H1 (cell line): Measurements from ENCODE around the gene PKIB. TPM values are rescaled to one million over a fixed set of nuclear protein-coding genes. Genes with fewer than 3 reads are reported as not detected.

Experiments
- CTCF ChIA-PET: fragments of 300-600 bp; sonication (Branson Sonifier 250); formaldehyde crosslinking; loops from one replicate; lab custom pipeline; 2021; ENCODE audit not compliant: partially characterized antibody; lab: Charles Lee
- POLR2A ChIA-PET: fragments of 300-600 bp; sonication (Branson Sonifier 250); formaldehyde crosslinking; loops from one replicate; lab custom pipeline; 2021; ENCODE audit warnings: inconsistent platforms; ENCODE audit not compliant: partially characterized antibody; lab: Charles Lee
- DNase-seq, 2 experiments: peaks; one replicate each; pipeline versions ENCODE4 v3.0.0 to v3.0.0-alpha.2; 2010 to 2022; ENCODE audit warnings: low spot score in 2 of 2, low read depth in 1 of 2, mixed read lengths in 1 of 2
- FAIRE-seq: peaks from 2 replicates; lab custom pipeline; 2011; peaks lifted over from hg19 to GRCh38; lab: Jason Lieb, UNC
- H2AFZ ChIP-seq: 2 replicates; pipeline ENCODE4 v1.8.1; 2012; ENCODE audit warnings: low read length, inconsistent platforms
- H2AK5ac ChIP-seq: 2 replicates; pipeline ENCODE4 v1.6.1; 2013; ENCODE audit warnings: low read depth, low read length
- H2BK120ac ChIP-seq: replicated peaks from 2 replicates; pipeline ENCODE3; 2013; ENCODE audit warnings: low read depth, low read length, inconsistent platforms
- H2BK12ac ChIP-seq: 2 replicates; pipeline ENCODE4 v1.6.1; 2013; ENCODE audit warnings: low read depth, low read length
- H2BK15ac ChIP-seq: 2 replicates; pipeline ENCODE4 v1.6.1; 2013; ENCODE audit warnings: low read length
- H2BK20ac ChIP-seq: 2 replicates; pipeline ENCODE4 v1.6.1; 2013; ENCODE audit warnings: low read length
- H2BK5ac ChIP-seq: 2 replicates; pipeline ENCODE4 v1.6.1; 2013; ENCODE audit warnings: low read depth, low read length
- H3K14ac ChIP-seq: 2 replicates; pipeline ENCODE4 v1.6.1; 2013; ENCODE audit warnings: inconsistent platforms; ENCODE audit not compliant: insufficient read length
- H3K18ac ChIP-seq: 2 replicates; pipeline ENCODE4 v1.6.1; 2013; ENCODE audit warnings: low read length; ENCODE audit errors: extremely low read depth
- H3K23ac ChIP-seq: 2 replicates; pipeline ENCODE4 v1.6.1; 2013; ENCODE audit warnings: inconsistent platforms; ENCODE audit not compliant: insufficient read length
- H3K23me2 ChIP-seq: 2 replicates; pipeline ENCODE4 v1.6.1; 2013; ENCODE audit warnings: low read depth, low read length
- H3K27ac ChIP-seq: 2 replicates; pipeline ENCODE4 v1.6.1; 2011; ENCODE audit warnings: low read depth, low read length, inconsistent platforms
- H3K27me3 ChIP-seq, 4 experiments: replicated peaks in 1 of 4; 1 replicate in 1 of 4; 2 replicates in 3 of 4; pipeline versions ENCODE4 v1.6.1 to v1.8.1; 2011 to 2013; ENCODE audit warnings: low read length in 3 of 4, mild to moderate bottlenecking in 3 of 4, inconsistent platforms in 2 of 4, mixed read lengths in 2 of 4, moderate library complexity in 1 of 4; ENCODE audit not compliant: control insufficient read depth in 3 of 4, insufficient read depth in 3 of 4; ENCODE audit errors: extremely low read depth in 1 of 4
- H3K36me3 ChIP-seq, 4 experiments: 2 replicates each; pipeline versions ENCODE4 v1.6.1 to v1.8.1; 2011 to 2013; ENCODE audit warnings: mild to moderate bottlenecking in 4 of 4, low read length in 3 of 4, moderate library complexity in 2 of 4, control low read depth in 1 of 4, inconsistent platforms in 1 of 4; ENCODE audit not compliant: insufficient read depth in 4 of 4, control insufficient read depth in 2 of 4
- H3K4ac ChIP-seq: replicated peaks from 2 replicates; pipeline ENCODE3; 2013; ENCODE audit warnings: low read length, low read depth, mixed read lengths, inconsistent platforms; ENCODE audit not compliant: insufficient read length
- H3K4me1 ChIP-seq, 4 experiments: replicated peaks in 1 of 4; 1 replicate in 1 of 4; 2 replicates in 3 of 4; pipeline versions ENCODE4 v1.6.1 to v1.8.1; 2011 to 2013; ENCODE audit warnings: low read length in 3 of 4, inconsistent platforms in 2 of 4, mixed read lengths in 1 of 4; ENCODE audit not compliant: insufficient read depth in 4 of 4, control insufficient read depth in 3 of 4
- H3K4me2 ChIP-seq, 2 experiments: 2 replicates each; pipeline versions ENCODE4 v1.6.1 to v1.8.1; 2011 to 2013; ENCODE audit warnings: low read depth in 2 of 2, low read length in 2 of 2, control low read depth in 1 of 2, inconsistent platforms in 1 of 2, mild to moderate bottlenecking in 1 of 2; ENCODE audit not compliant: insufficient read depth in 1 of 2
- H3K4me3 ChIP-seq, 4 experiments: fragments of 200-600, 300-600 bp in 1 of 4; sonication (generic), shearing (Covaris generic), sonication (Bioruptor Twin) in 1 of 4; 2 replicates each; pipeline versions ENCODE4 v1.5.1 to v1.8.1; 2011 to 2016; ENCODE audit warnings: low read length in 4 of 4, low read depth in 3 of 4, control low read depth in 2 of 4, inconsistent platforms in 2 of 4, mild to moderate bottlenecking in 2 of 4, mixed read lengths in 1 of 4, moderate library complexity in 1 of 4; ENCODE audit not compliant: insufficient read depth in 2 of 4; ENCODE audit errors: extremely low read depth in 1 of 4
- H3K56ac ChIP-seq: replicated peaks from 2 replicates; pipeline ENCODE3; 2013; ENCODE audit warnings: low read depth, mild to moderate bottlenecking, mixed read lengths, low read length, inconsistent platforms; ENCODE audit not compliant: insufficient read length
- H3K79me1 ChIP-seq: 2 replicates; pipeline ENCODE4 v1.6.1; 2013; ENCODE audit warnings: low read depth, low read length, control low read depth
- H3K79me2 ChIP-seq, 2 experiments: 2 replicates each; pipeline versions ENCODE4 v1.6.1 to v1.8.1; 2012 to 2013; ENCODE audit warnings: low read length in 2 of 2, mild to moderate bottlenecking in 2 of 2, inconsistent platforms in 1 of 2; ENCODE audit not compliant: insufficient read depth in 2 of 2, control insufficient read depth in 1 of 2
- H3K9ac ChIP-seq, 4 experiments: replicated peaks in 1 of 4; 1 replicate in 1 of 4; 2 replicates in 3 of 4; pipeline versions ENCODE4 v1.6.1 to v1.8.1; 2011 to 2013; ENCODE audit warnings: low read depth in 3 of 4, low read length in 3 of 4, control low read depth in 2 of 4, mild to moderate bottlenecking in 2 of 4, moderate library complexity in 2 of 4, inconsistent platforms in 1 of 4; ENCODE audit errors: extremely low read depth in 1 of 4
- H3K9me3 ChIP-seq, 2 experiments: 2 replicates each; pipeline versions ENCODE4 v1.6.1 to v1.8.1; 2012 to 2013; ENCODE audit warnings: mild to moderate bottlenecking in 2 of 2, moderate library complexity in 2 of 2, control low read depth in 1 of 2, inconsistent platforms in 1 of 2, low read depth in 1 of 2, low read length in 1 of 2, mixed read lengths in 1 of 2; ENCODE audit not compliant: insufficient read depth in 2 of 2
- H4K20me1 ChIP-seq, 2 experiments: replicated peaks in 1 of 2; 2 replicates each; pipeline versions ENCODE3 to v1.8.1; 2011 to 2013; ENCODE audit warnings: inconsistent platforms in 2 of 2, low read length in 2 of 2, mild to moderate bottlenecking in 1 of 2; ENCODE audit not compliant: insufficient read depth in 2 of 2, control insufficient read depth in 1 of 2
- H4K5ac ChIP-seq: 2 replicates; pipeline ENCODE4 v1.6.1; 2013; ENCODE audit warnings: low read length, low read depth, mixed read lengths, inconsistent platforms; ENCODE audit not compliant: insufficient read length
- H4K8ac ChIP-seq: 2 replicates; pipeline ENCODE4 v1.8.0; 2013; ENCODE audit warnings: mild to moderate bottlenecking, moderate library complexity, low read length, inconsistent platforms; ENCODE audit not compliant: insufficient read depth; ENCODE audit errors: extremely low read depth
- H4K91ac ChIP-seq: replicated peaks from 2 replicates; pipeline ENCODE3; 2013; ENCODE audit warnings: low read length, mixed read lengths, inconsistent platforms; ENCODE audit not compliant: insufficient read length
- CBX5 ChIP-seq: fragments of 300-800, 300-1000 bp; sonication (generic); IDR thresholded peaks from 2 replicates; pipeline ENCODE4 v1.7.1; 2016; ENCODE audit warnings: antibody characterized with exemption, low read length, low read depth
- POLR2AphosphoS5 ChIP-seq: IDR thresholded peaks from 2 replicates; pipeline ENCODE4 v1.6.1; 2011; ENCODE audit warnings: low read depth, low read length
- RNF2 ChIP-seq: fragments of 200-900, 300-1000 bp; sonication (generic); IDR thresholded peaks from 2 replicates; pipeline ENCODE4 v1.7.1; 2016; ENCODE audit warnings: borderline replicate concordance, low read depth, mild to moderate bottlenecking, antibody characterized with exemption, low read length; ENCODE audit not compliant: poor library complexity, severe bottlenecking; ENCODE audit errors: missing control alignments
- RXRA ChIP-seq: IDR thresholded peaks from 2 replicates; pipeline ENCODE4 v1.6.1; 2011; ENCODE audit warnings: low read depth, mild to moderate bottlenecking, low read length, moderate library complexity; ENCODE audit not compliant: insufficient read depth
- WGBS, 2 experiments: shearing (Covaris generic) in 1 of 2; methylation state at CpG; one replicate each; pipeline versions ENCODE4 v1.1.6 to v1.1.7; 2013 to 2015; ENCODE audit warnings: low lambda C conversion rate in 2 of 2, mixed read lengths in 2 of 2, inconsistent platforms in 1 of 2, low coverage in 1 of 2, missing lambda C conversion rate in 1 of 2; ENCODE audit not compliant: insufficient replicate concordance in 2 of 2, insufficient coverage in 1 of 2, insufficient read length in 1 of 2; ENCODE audit errors: extremely low coverage in 1 of 2, missing lambda C conversion rate in 1 of 2; 5-methylcytosine and 5-hydroxymethylcytosine counted together
- polyA plus RNA-seq, 7 experiments: library from polyadenylated mRNA; depleted of rRNA in 3 of 7; stranded (reverse) in 5 of 7; unstranded in 2 of 7; fragments of >200 nt in 5 of 7; fragments of 200-250 nt in 2 of 7; gene quantifications; 1 replicate in 5 of 7; 2 replicates in 1 of 7; 4 replicates in 1 of 7; pipeline versions ENCODE4 v1.2.1 to v1.2.3, GENCODE V29; 2011 to 2013; ENCODE audit warnings: missing spikeins in 2 of 7, mixed read lengths in 2 of 7
- total RNA-seq: library from RNA; stranded (reverse); fragmentation: NEBNext Ultra II Directional; extraction: Animal tissue kit (Norgen Biotek cat#: 25700); gene quantifications from 2 replicates; pipeline ENCODE4 v1.2.1, GENCODE V29; 2021

The PKIB gene
- total and polyA plus RNA-seq, 2 of the 8 experiments (the other 6 are each of a cell fraction or from before 2014, with no cell fraction given): 13.5 to 73.3 TPM

DNA sequence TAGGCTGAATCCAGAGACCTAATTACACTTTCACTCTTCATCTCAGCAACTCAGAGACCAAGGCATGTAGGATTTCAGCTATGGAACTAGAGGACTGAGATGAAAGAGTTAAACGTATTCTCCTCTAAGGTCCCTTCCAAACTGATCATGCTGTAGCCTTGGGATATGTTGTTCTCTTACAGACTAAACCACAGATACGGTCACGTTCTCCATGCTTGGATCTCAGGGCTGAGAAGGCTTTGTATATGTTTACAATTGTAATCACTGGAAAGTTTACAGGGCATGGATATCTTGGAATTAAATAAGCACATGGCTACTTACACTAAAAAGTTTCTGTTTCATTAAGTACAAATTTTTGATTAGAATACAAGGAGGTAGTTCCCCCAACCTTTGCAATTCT lies 50.1 kb downstream of the PKIB start:
- Histone ChIP-seq H2AK5ac (no peak overlapping the region), H3K23me2 (no peaks in the 10 kb centered on the region), H4K8ac (no peak overlapping the region), H2BK15ac (no peak overlapping the region), H3K9ac (no peak overlapping the region), H4K5ac (no peak overlapping the region), H3K14ac (no peak overlapping the region), H3K23ac (no peak overlapping the region), H3K4me2 (no peak overlapping the region), H3K79me2 (no peaks in the 10 kb centered on the region), H2BK12ac (no peak overlapping the region), H3K9me3 (no peaks in the 10 kb centered on the region), H3K4me1 (no peaks in the 10 kb centered on the region), H2BK20ac (no peak overlapping the region), H3K27ac (no peak overlapping the region), H2BK5ac (no peak overlapping the region), H4K20me1 (no peaks in the 10 kb centered on the region), H4K91ac (no peak overlapping the region), H3K27me3 (no peaks in the 10 kb centered on the region), H3K79me1 (no peaks in the 10 kb centered on the region), H3K4ac (no peak overlapping the region), H3K56ac (no peak overlapping the region), H3K36me3 (no peaks in the 10 kb centered on the region), H2AFZ (no peak overlapping the region), H3K4me3 (no peak overlapping the region), H2BK120ac (no peak overlapping the region), H3K18ac (no peak overlapping the region)
- no peak for DNase-seq
- ChIA-PET POLR2A (no interaction called here), CTCF (interaction anchor here (0.6 kb wide), 1 partner anchor 11 kb away, joined by 3 read pairs; no protein-coding TSS in a partner anchor)
- no peak for FAIRE-seq
- WGBS, 2 experiments: 92% methylated on average over 3 of the region's 3 CpGs; no CpG with 5 or more reads in 1 of the 2 experiments
- TF ChIP-seq RXRA (no peak), CBX5 (no peak), POLR2AphosphoS5 (no peak), RNF2 (no peak)
